Cardiac fibroblast (primary cell): ENCODE measurements around the gene ANO2.

Experiments
- DNase-seq, 2 donors: peaks; one replicate each; pipeline versions ENCODE4 v3.0.0 to v3.0.0-alpha.2; 2010; ENCODE audit warnings: low read depth in 2 of 2
- H3K4me3 ChIP-seq, 2 donors: replicated peaks in 1 of 2; 1 replicate in 1 of 2; 2 replicates in 1 of 2; pipeline ENCODE4 v1.5.1; 2011; ENCODE audit warnings: low read depth in 2 of 2, low read length in 2 of 2, mild to moderate bottlenecking in 2 of 2, moderate library complexity in 1 of 2
- CTCF ChIP-seq: IDR thresholded peaks from one replicate; pipeline ENCODE4 v1.5.1; 2011; ENCODE audit warnings: low read depth, mild to moderate bottlenecking, low read length, inconsistent platforms

Gene ANO2

GRCh38 chr12:5882511-5883190, 62.4 kb downstream of the ANO2 start:
- H3K4me3 ChIP-seq = no peak overlapping the region
- TF ChIP-seq CTCF = no peak
- no peak for DNase-seq

GRCh38 chr12:5881666-5882065, 63.4 kb downstream of the ANO2 start:
- TF ChIP-seq CTCF = no peak
- no peak overlapping the region for H3K4me3 ChIP-seq
- no peak for DNase-seq

- DNase-seq = no peak
- H3K4me3 ChIP-seq = no peak overlapping the region
- no peak for TF ChIP-seq CTCF
These were observed 63.9 kb downstream of the ANO2 start for GRCh38 chr12:5881101-5881606.

- DNase-seq = no peak
- H3K4me3 ChIP-seq = no peak overlapping the region
- no peak for TF ChIP-seq CTCF
These were observed 69.2 kb downstream of the ANO2 start for GRCh38 chr12:5875851-5876250.

- no peak for DNase-seq
- H3K4me3 ChIP-seq = no peak overlapping the region
- TF ChIP-seq CTCF = no peak
These were observed 70.5 kb downstream of the ANO2 start for GRCh38 chr12:5874514-5874913.

GRCh38 chr12:5873281-5873919, 71.7 kb downstream of the ANO2 start:
- no peak overlapping the region for H3K4me3 ChIP-seq
- DNase-seq = no peak
- TF ChIP-seq CTCF = no peak
